Motor neuron (in vitro differentiated cells): ENCODE data around the gene GOLGA3. TPM values are rescaled to one million over a fixed set of nuclear protein-coding genes. Genes with fewer than 3 reads are reported as not detected.
A peak's percentile ranks its signal among the peaks of the same experiment; 100 is the strongest.
"Not testable (repeated sequence)": the region's sequence is repeated elsewhere in the genome, so short reads cannot be mapped to it uniquely, and the experiment has no call there.

Experiments
- ATAC-seq, 8 experiments: fragments of 200-7000 bp; cut with Tn5 transposase; replicated peaks in 6 of 8; 2 replicates each; pipeline ENCODE4 v1.8.0; 2021; ENCODE audit warnings: mild to moderate bottlenecking in 8 of 8, moderate library complexity in 8 of 8
- H3K27ac ChIP-seq, 2 donors: fragments of 250-450 bp; sonication (Bioruptor Pico); 2 replicates each; pipeline ENCODE4 v1.9.0; 2021; ENCODE audit warnings: antibody characterized with exemption in 2 of 2, mild to moderate bottlenecking in 2 of 2, moderate library complexity in 1 of 2
- H3K4me1 ChIP-seq, 2 donors: fragments of 250-450 bp; sonication (Bioruptor Pico); replicated peaks in 1 of 2; 2 replicates each; pipeline ENCODE4 v1.6.1; 2021; ENCODE audit warnings: antibody characterized with exemption in 2 of 2, mild to moderate bottlenecking in 2 of 2, moderate library complexity in 1 of 2
- H3K4me3 ChIP-seq, 5 donors: fragments of 250-450 bp; sonication (Bioruptor Pico); 2 replicates each; pipeline ENCODE4 v1.9.0; 2021; ENCODE audit warnings: antibody characterized with exemption in 5 of 5, mild to moderate bottlenecking in 5 of 5, moderate library complexity in 4 of 5
- WGBS, 10 experiments: fragments of 450-650 bp; shearing (Covaris generic); methylation state at CpG; one replicate each; pipeline ENCODE4 v1.0.0; 2022; 5-methylcytosine and 5-hydroxymethylcytosine counted together
- in situ Hi-C, 9 experiments: fragments of 400-800 bp; cut with MboI; loops; one replicate each; pipeline ENCODE4 v1.15.0; 2021; ENCODE audit warnings: low sequenced_read_pairs in 9 of 9, low pct_unique_long_range_greater_than_20kb in 2 of 9; ENCODE audit not compliant: unreplicated experiment in 9 of 9
- total RNA-seq, 8 experiments: library from RNA; unstranded; fragments of 300-600 nt; gene quantifications; 2 replicates each; pipeline versions ENCODE4 v1.2.3 to v1.2.4, GENCODE V29; 2022

The GOLGA3 gene
- total RNA-seq, 8 experiments from 2014 or later = 41.1 to 75.1 (median 48.6) TPM

- Histone ChIP-seq H3K4me3 (no peak overlapping the region), H3K27ac (no peak overlapping the region), H3K4me1 (peaks cover 8 to 12% of the 10 kb centered on the region in 2 donors)
- WGBS, 10 experiments = 70 to 96% (median 93%) methylated on average over 5 to 18 of the region's 18 CpGs; no CpG with 5 or more reads in 3 of the 10 experiments
- no peak for ATAC-seq
- in situ Hi-C loops = no loop called here
Measured at GRCh38 chr12:132825089-132825488, 3.6 kb downstream of the GOLGA3 start.

DNA sequence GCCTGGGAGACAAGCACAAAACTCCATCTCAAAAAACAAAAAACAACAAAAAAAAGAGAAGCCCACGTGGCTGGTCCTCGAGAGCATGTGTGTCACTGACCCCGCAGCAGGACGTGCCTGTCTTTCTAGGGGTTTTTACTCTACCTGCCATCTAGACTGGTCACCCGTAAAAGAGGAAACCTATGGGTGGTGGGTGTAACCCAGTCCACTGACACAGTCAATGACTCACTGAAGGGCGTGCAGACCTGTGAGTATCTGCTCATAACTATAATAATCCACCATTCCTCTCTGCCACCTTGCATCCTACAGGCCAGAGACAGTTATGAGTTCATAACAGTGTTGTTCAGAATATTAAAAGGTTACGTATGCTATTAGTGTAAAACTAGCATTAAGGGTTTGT is 4.6 kb downstream of the GOLGA3 start:
- 50 to 100% (median 85%) methylated on average over 1 to 7 of the region's 7 CpGs; no CpG with 5 or more reads in 4 of the 10 experiments for WGBS, 10 experiments
- peaks cover 8 to 12% of the 10 kb centered on the region in 2 donors for H3K4me1 ChIP-seq
- no peak overlapping the region for H3K4me3 ChIP-seq
- ATAC-seq = peak in 2 of 8 experiments; percentile 9 to 13
- in situ Hi-C loops = no loop called here
- no peak overlapping the region for H3K27ac ChIP-seq

DNA sequence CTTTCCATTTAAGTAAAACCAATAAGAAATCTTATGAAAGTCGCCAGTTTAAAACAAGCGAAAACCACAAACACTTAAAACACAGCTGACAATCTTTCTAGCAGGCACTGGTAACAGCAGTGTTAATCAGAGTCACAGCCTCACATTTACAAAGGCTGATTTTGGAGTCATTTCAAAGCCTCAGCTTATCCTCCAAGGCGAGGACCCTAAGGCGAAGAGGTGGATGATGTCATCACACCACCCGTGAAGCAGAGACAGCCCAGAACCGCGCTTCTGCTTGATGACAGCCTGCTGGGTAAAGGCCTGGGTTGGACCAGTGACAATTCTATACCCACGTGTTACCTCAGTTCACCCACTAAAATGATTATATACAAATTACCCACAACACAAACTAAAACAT is 10.1 kb downstream of the GOLGA3 start:
- Histone ChIP-seq H3K4me3 (no peak overlapping the region), H3K27ac (no peak overlapping the region), H3K4me1 (no peaks in the 10 kb centered on the region)
- 50 to 100% (median 96%) methylated on average over 1 to 6 of the region's 8 CpGs; no CpG with 5 or more reads in 2 of the 10 experiments for WGBS, 10 experiments
- ATAC-seq = no peak
- in situ Hi-C loops = no loop called here

DNA sequence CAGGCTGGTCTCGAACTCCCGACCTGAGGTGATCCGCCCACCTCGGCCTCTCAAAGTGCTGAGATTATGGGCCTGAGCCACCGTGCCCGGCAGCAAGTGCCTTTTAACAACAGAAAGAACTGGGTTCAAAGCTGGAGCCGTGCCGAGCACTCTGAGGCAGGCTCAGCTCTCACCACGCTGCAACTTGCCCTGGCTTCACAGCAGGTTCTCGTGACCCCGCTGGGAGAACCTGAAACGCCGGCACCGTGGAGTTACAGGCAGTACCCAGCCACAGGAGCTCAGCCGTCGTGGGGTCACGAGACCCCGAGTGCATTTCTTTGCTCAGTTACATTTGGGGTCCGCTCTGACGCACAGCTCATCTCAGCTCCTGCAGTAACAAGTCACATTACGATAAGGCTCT is 14.4 kb downstream of the GOLGA3 start:
- Histone ChIP-seq H3K4me1 (no peaks in the 10 kb centered on the region), H3K4me3 (no peak overlapping the region), H3K27ac (no peak overlapping the region)
- in situ Hi-C loops = no loop called here
- ATAC-seq = no peak
- 93 to 100% (median 96%) methylated on average over 1 to 12 of the region's 21 CpGs; no CpG with 5 or more reads in 4 of the 10 experiments for WGBS, 10 experiments

GRCh38 chr12:132813443-132813842 is 15.2 kb downstream of the GOLGA3 start:
- 97 to 100% (median 100%) methylated on average over 1 to 4 of the region's 6 CpGs; no CpG with 5 or more reads in 7 of the 10 experiments for WGBS, 10 experiments
- Histone ChIP-seq H3K4me3 (no peak overlapping the region), H3K27ac (no peak overlapping the region), H3K4me1 (no peaks in the 10 kb centered on the region)
- no peak for ATAC-seq
- in situ Hi-C loops = no loop called here

GRCh38 chr12:132812631-132813305 is 15.9 kb downstream of the GOLGA3 start:
- Histone ChIP-seq H3K4me1 (no peaks in the 10 kb centered on the region), H3K27ac (no peak overlapping the region), H3K4me3 (no peak overlapping the region)
- in situ Hi-C loops = no loop called here
- ATAC-seq = peak in 3 of 8 experiments; percentile 67 to 95 (median 94)
- WGBS, 10 experiments = 22 to 98% (median 79%) methylated on average over 3 to 8 of the region's 8 CpGs

DNA sequence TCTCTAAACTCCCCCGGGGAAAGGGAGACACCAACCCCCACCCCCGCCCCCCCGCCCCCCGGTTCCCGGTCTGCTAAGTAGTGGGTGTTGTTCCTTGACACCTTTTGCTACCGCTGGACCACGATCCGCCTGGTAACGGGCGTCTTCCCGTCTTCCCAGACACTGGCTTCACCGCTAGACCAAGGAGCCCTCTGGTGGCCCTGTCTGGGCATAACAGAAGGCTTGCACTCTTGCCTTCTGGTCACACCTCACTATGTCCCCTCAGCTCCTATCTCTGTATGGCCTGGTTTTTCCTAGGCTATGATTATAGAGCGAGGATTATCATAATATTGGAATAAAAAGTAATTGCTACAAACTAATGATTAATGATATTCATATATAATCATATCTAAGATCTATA is 19.3 kb downstream of the GOLGA3 start:
- ATAC-seq, H3K4me3 ChIP-seq, in situ Hi-C loops, H3K27ac ChIP-seq, H3K4me1 ChIP-seq: not testable (repeated sequence)
- no CpG with 5 or more reads among the region's 13 CpGs for WGBS, 10 experiments

- H3K27ac ChIP-seq = no peak overlapping the region
- no peak overlapping the region for H3K4me3 ChIP-seq
- WGBS, 10 experiments = 61 to 100% (median 79%) methylated on average over 2 to 10 of the region's 25 CpGs; no CpG with 5 or more reads in 2 of the 10 experiments
- H3K4me1 ChIP-seq = no peaks in the 10 kb centered on the region
- in situ Hi-C loops = no loop called here
- peak in 4 of 8 experiments; percentile 41 to 62 (median 47) for ATAC-seq
Measured at GRCh38 chr12:132807295-132808092, 21.2 kb downstream of the GOLGA3 start.

DNA sequence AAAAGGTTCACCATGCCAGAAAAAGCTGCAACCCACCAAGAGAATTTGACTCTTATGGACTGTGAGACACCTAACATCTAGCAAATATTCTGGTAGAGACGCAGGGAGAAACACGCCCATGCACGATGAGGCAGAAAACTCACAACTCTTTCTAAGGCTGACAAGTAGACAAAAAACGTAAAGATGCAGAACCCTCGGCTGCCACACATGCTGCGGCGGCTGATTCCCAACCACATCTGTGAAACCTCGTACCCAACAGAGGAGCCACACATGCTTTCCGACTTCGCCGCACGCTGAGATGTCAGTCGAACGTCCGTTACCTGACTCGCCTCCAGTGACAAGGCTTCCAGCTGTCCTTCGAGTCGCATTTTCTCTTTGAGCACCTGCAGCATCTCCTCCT is 21.8 kb downstream of the GOLGA3 start:
- in situ Hi-C loops = no loop called here
- no peaks in the 10 kb centered on the region for H3K4me1 ChIP-seq
- no peak overlapping the region for H3K4me3 ChIP-seq
- 80 to 100% (median 92%) methylated on average over 1 to 16 of the region's 18 CpGs; no CpG with 5 or more reads in 1 of the 10 experiments for WGBS, 10 experiments
- no peak for ATAC-seq
- H3K27ac ChIP-seq = no peak overlapping the region

- no peak overlapping the region for H3K4me3 ChIP-seq
- 100% methylated on average over 1 of the region's 16 CpGs; no CpG with 5 or more reads in 9 of the 10 experiments for WGBS, 10 experiments
- no peaks in the 10 kb centered on the region for H3K4me1 ChIP-seq
- in situ Hi-C loops = no loop called here
- no peak overlapping the region for H3K27ac ChIP-seq
- ATAC-seq = peak; percentile 7 to 87 (median 29)
Measured at GRCh38 chr12:132804426-132804861, 24.2 kb downstream of the GOLGA3 start.

DNA sequence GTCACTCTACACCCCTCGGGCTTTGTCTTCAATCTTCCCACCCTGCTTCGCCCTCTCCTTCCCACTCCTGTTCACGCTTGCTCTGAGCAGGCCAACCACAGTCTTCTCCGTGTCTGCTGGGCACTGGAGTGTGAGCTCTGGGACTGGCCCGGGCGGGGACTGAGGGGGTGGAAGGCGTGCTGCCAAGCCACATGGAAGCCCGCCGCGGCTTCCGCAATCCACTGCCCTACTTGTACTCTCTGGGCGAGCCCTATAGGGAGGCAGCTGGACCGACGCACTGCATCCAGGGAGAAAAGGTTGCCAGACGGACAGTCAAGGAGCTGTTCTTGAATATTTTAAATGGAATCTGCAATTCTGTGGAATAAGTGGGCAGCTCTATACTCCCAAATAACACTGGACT is 24.8 kb downstream of the GOLGA3 start:
- 37 to 100% (median 80%) methylated on average over 4 to 11 of the region's 15 CpGs; no CpG with 5 or more reads in 5 of the 10 experiments for WGBS, 10 experiments
- no peaks in the 10 kb centered on the region for H3K4me1 ChIP-seq
- ATAC-seq = peak in 3 of 8 experiments; percentile 12 to 91 (median 79)
- in situ Hi-C loops = no loop called here
- H3K4me3 ChIP-seq = no peak overlapping the region
- no peak overlapping the region for H3K27ac ChIP-seq

- Histone ChIP-seq H3K4me3 (no peak overlapping the region), H3K4me1 (no peaks in the 10 kb centered on the region), H3K27ac (no peak overlapping the region)
- in situ Hi-C loops = no loop called here
- no peak for ATAC-seq
- 92 to 100% (median 100%) methylated on average over 1 to 8 of the region's 14 CpGs; no CpG with 5 or more reads in 2 of the 10 experiments for WGBS, 10 experiments
Measured at GRCh38 chr12:132803125-132803524, 25.5 kb downstream of the GOLGA3 start.

DNA sequence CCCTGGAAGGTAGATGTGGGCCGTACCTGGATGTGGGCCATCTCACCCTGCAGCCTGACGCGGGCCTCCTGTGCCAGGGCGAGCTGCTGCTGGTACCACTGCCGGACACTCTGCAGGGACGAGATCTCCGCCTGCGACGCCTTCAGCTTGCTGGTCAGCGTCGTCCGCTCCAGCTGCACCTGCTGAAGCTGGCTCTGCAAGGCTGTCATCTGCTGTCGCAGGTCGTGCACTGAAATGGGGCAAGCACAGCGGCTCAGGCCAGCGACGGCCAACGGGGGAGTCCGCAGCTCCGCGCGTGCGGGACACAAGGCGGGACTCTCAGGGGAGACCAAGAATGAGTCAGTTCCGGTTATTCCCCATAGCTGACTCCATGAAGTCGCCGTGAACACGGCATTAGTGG is 26.9 kb downstream of the GOLGA3 start:
- in situ Hi-C loops = no loop called here
- H3K27ac ChIP-seq = no peak overlapping the region
- 89 to 100% (median 93%) methylated on average over 1 to 10 of the region's 28 CpGs; no CpG with 5 or more reads in 2 of the 10 experiments for WGBS, 10 experiments
- no peak overlapping the region for H3K4me3 ChIP-seq
- no peak for ATAC-seq
- no peaks in the 10 kb centered on the region for H3K4me1 ChIP-seq
